Subcutaneous abdominal adipose tissue (tissue), 5 donors: ENCODE results near the gene MFSD11.
"Not testable (repeated sequence)": the region's sequence is repeated elsewhere in the genome, so short reads cannot be mapped to it uniquely, and the experiment has no call there.

Experiments used
- H3K27ac ChIP-seq: one replicate; pipeline ENCODE4 v1.7.0; 2013; ENCODE audit warnings: low read depth, mild to moderate bottlenecking, inconsistent platforms, low read length, moderate library complexity
- H3K27me3 ChIP-seq, 5 donors: one replicate each; pipeline ENCODE4 v1.7.0; 2013; ENCODE audit warnings: low read length in 5 of 5, inconsistent platforms in 1 of 5; ENCODE audit not compliant: control insufficient read depth in 5 of 5, insufficient read depth in 4 of 5
- H3K36me3 ChIP-seq, 5 donors: one replicate each; pipeline ENCODE4 v1.7.0; 2013; ENCODE audit warnings: low read length in 5 of 5; ENCODE audit not compliant: control insufficient read depth in 5 of 5, insufficient read depth in 5 of 5
- H3K4me1 ChIP-seq, 5 donors: one replicate each; pipeline ENCODE4 v1.7.0; 2013; ENCODE audit warnings: low read length in 5 of 5, mild to moderate bottlenecking in 3 of 5, moderate library complexity in 1 of 5; ENCODE audit not compliant: control insufficient read depth in 5 of 5, insufficient read depth in 5 of 5
- H3K4me3 ChIP-seq, 5 donors: one replicate each; pipeline ENCODE4 v1.7.0; 2013; ENCODE audit warnings: low read length in 5 of 5, low read depth in 1 of 5
- H3K9ac ChIP-seq, 5 donors: one replicate each; pipeline ENCODE4 v1.7.0; 2013; ENCODE audit warnings: low read length in 5 of 5, mild to moderate bottlenecking in 4 of 5, moderate library complexity in 3 of 5
- H3K9me3 ChIP-seq, 5 donors: one replicate each; pipeline ENCODE4 v1.7.0; 2013; ENCODE audit warnings: low read length in 5 of 5; ENCODE audit not compliant: control insufficient read depth in 5 of 5
- donor health status: healthy.
- donor health status: healthy.
- donor health status: healthy.
- donor health status: healthy.
- donor health status: healthy.

Gene MFSD11

GRCh38 chr17:76698466-76698977 lies 39.4 kb upstream of the MFSD11 start:
- H3K36me3 ChIP-seq, H3K9me3 ChIP-seq, H3K4me3 ChIP-seq, H3K27me3 ChIP-seq, H3K27ac ChIP-seq, H3K9ac ChIP-seq: not testable (repeated sequence)
- H3K4me1 ChIP-seq: peaks cover 12 to 74% (median 70%) of the 10 kb centered on the region in 5 donors

- H3K27me3 ChIP-seq: no peaks in the 10 kb centered on the region
- H3K27ac ChIP-seq: peak overlapping the region; percentile 54
- H3K36me3 ChIP-seq: no peaks in the 10 kb centered on the region
- H3K9ac ChIP-seq: peak overlapping the region in 1 of 5 donors; percentile 20
- peaks cover 10 to 67% (median 60%) of the 10 kb centered on the region in 5 donors for H3K4me1 ChIP-seq
- H3K4me3 ChIP-seq: peak overlapping the region in 3 of 5 donors; percentile 35 to 51 (median 42)
- no peaks in the 10 kb centered on the region for H3K9me3 ChIP-seq
Measured at GRCh38 chr17:76700270-76700616, 37.7 kb upstream of the MFSD11 start.

GRCh38 chr17:76700617-76701470 lies 37.1 kb upstream of the MFSD11 start:
- peak overlapping the region; percentile 54 for H3K27ac ChIP-seq
- no peaks in the 10 kb centered on the region for H3K36me3 ChIP-seq
- no peaks in the 10 kb centered on the region for H3K9me3 ChIP-seq
- H3K9ac ChIP-seq: peak overlapping the region in 1 of 5 donors; percentile 20
- H3K4me3 ChIP-seq: peak overlapping the region in 4 of 5 donors; percentile 3 to 51 (median 46)
- H3K27me3 ChIP-seq: no peaks in the 10 kb centered on the region
- peaks cover 9 to 61% (median 54%) of the 10 kb centered on the region in 5 donors for H3K4me1 ChIP-seq

- H3K4me1 ChIP-seq: peaks cover 9 to 55% (median 51%) of the 10 kb centered on the region in 5 donors
Measured at GRCh38 chr17:76701471-76701967, 36.4 kb upstream of the MFSD11 start.

GRCh38 chr17:76702076-76702475 lies 35.8 kb upstream of the MFSD11 start:
- H3K9me3 ChIP-seq: no peaks in the 10 kb centered on the region
- H3K9ac ChIP-seq: no peak overlapping the region
- no peaks in the 10 kb centered on the region for H3K27me3 ChIP-seq
- H3K4me1 ChIP-seq: peaks cover 6 to 49% (median 48%) of the 10 kb centered on the region in 5 donors
- H3K36me3 ChIP-seq: no peaks in the 10 kb centered on the region
- no peak overlapping the region for H3K27ac ChIP-seq
- no peak overlapping the region for H3K4me3 ChIP-seq

More at GRCh38 chr17:76701471-76701967, 36.4 kb upstream of the MFSD11 start:
- H3K9me3 ChIP-seq: no peaks in the 10 kb centered on the region
- no peaks in the 10 kb centered on the region for H3K27me3 ChIP-seq
- no peak overlapping the region for H3K27ac ChIP-seq
- H3K36me3 ChIP-seq: no peaks in the 10 kb centered on the region
- peak overlapping the region in 1 of 5 donors; percentile 31 for H3K4me3 ChIP-seq
- H3K9ac ChIP-seq: no peak overlapping the region

GRCh38 chr17:76702941-76703637 lies 34.8 kb upstream of the MFSD11 start:
- no peak overlapping the region for H3K4me3 ChIP-seq
- H3K4me1 ChIP-seq: peaks cover 9 to 47% (median 47%) of the 10 kb centered on the region in 5 donors

GRCh38 chr17:76704805-76705204 lies 33.1 kb upstream of the MFSD11 start:
- Histone ChIP-seq H3K9ac (no peak overlapping the region), H3K4me1 (peaks cover 15 to 52% (median 48%) of the 10 kb centered on the region in 5 donors), H3K27ac (no peak overlapping the region)

More at GRCh38 chr17:76702941-76703637, 34.8 kb upstream of the MFSD11 start:
- no peaks in the 10 kb centered on the region for H3K36me3 ChIP-seq
- H3K27ac ChIP-seq: no peak overlapping the region
- H3K9ac ChIP-seq: no peak overlapping the region
- no peaks in the 10 kb centered on the region for H3K27me3 ChIP-seq
- H3K9me3 ChIP-seq: no peaks in the 10 kb centered on the region

GRCh38 chr17:76706817-76707216 lies 31.1 kb upstream of the MFSD11 start:
- Histone ChIP-seq H3K27me3 (no peaks in the 10 kb centered on the region), H3K9me3 (no peaks in the 10 kb centered on the region), H3K36me3 (no peaks in the 10 kb centered on the region), H3K9ac (no peak overlapping the region), H3K4me3 (no peak overlapping the region), H3K4me1 (peaks cover 14 to 46% (median 45%) of the 10 kb centered on the region in 5 donors), H3K27ac (no peak overlapping the region)

More at GRCh38 chr17:76704805-76705204, 33.1 kb upstream of the MFSD11 start:
- no peaks in the 10 kb centered on the region for H3K27me3 ChIP-seq
- H3K9me3 ChIP-seq: no peaks in the 10 kb centered on the region
- no peaks in the 10 kb centered on the region for H3K36me3 ChIP-seq
- H3K4me3 ChIP-seq: no peak overlapping the region

GRCh38 chr17:76707985-76708807 lies 29.7 kb upstream of the MFSD11 start:
- H3K9me3 ChIP-seq: no peaks in the 10 kb centered on the region
- peaks cover 0 to 6% (median 3%) of the 10 kb centered on the region in 5 donors for H3K36me3 ChIP-seq
- H3K27ac ChIP-seq: peak overlapping the region; percentile 95
- H3K9ac ChIP-seq: peak overlapping the region in 4 of 5 donors; percentile 3 to 82 (median 44)
- no peaks in the 10 kb centered on the region for H3K27me3 ChIP-seq
- H3K4me1 ChIP-seq: peaks cover 14 to 45% (median 42%) of the 10 kb centered on the region in 5 donors
- peak overlapping the region; percentile 70 to 77 (median 73) for H3K4me3 ChIP-seq
